HG03571 (cell line): ENCODE measurements around the gene CLIC6.
A peak's percentile ranks its signal among the peaks of the same experiment; 100 is the strongest.

Source experiments
- ATAC-seq: cut with Tn5 transposase; IDR thresholded peaks from one replicate; pipeline ENCODE4 v1.9.1; 2021; ENCODE audit not compliant: unreplicated experiment

CLIC6 gene

DNA sequence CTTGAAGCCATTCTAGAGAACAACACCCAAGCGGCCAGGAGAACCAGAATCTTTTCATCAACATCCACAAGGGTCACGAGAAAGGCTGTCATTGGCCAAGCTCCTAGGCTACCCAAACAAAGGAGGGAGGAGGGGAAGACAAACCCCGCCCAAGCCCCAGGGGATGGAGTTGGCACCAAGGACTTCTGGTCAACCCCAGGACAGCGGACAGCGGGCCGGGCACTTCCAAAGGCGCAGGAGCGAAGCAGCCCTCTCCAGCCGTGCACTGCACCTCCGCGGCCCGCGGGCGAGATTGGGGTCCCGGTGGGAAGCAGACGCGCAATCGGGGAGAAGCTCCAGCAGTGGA lies at the start of gene CLIC6:
Gene CLIC6, plus strand, starts transcription at position 192 of the 346 bp plus-strand sequence. CDS start 395 bp downstream, outside the sequence.
- ATAC-seq = no peak

- ATAC-seq = no peak
Observed at GRCh38 chr21:34619841-34620665, 48.7 kb upstream of the CLIC6 start.

GRCh38 chr21:34621434-34622350 lies 47.1 kb upstream of the CLIC6 start:
- ATAC-seq = no peak

- no peak for ATAC-seq
Observed at GRCh38 chr21:34623516-34623915, 45.3 kb upstream of the CLIC6 start.

DNA sequence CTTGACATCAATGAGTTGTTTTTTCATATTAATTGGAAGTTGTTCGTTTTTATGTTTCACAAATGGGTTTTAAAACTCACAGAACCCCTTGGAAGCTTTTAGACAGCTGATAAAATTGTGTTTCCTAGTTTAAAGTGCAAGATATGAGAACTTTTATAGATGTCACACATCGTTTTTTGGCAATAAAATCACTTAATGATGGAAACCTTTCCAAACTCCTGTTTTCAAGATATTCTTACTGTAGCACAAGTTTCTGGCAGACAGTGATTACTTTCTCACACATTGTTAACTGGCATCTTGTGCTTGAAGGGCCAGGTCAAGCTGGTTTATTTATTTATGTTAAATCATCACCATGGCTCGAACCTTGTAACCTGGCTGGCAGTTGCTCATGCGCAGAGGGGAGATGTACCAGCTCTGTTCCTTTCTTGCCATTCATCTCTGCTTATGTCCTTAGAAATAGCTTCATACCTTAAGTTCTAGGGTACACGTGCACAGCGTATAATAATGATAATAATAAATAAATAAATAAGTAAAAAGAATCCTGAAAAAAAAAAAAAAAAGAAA lies 43.7 kb upstream of the CLIC6 start:
- no peak for ATAC-seq

DNA sequence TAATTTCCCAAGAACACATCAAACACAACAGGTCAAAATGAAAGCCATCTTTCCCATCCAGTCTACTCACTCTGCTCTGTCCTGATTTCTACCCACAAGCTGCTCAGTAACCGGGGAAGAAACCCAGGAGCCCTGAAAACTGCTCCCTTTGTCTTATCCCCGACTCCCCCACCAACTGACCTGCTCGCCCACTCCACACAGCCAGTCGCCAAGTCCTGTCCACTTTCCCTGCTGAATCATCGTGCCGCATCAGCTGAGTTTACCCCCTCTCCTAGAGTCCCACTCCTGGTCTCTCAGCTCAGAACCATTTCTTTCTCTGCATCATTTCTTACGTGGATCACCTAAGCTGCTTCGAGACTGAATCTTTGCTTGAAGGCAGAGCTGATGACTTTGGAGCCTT lies 42.7 kb upstream of the CLIC6 start:
- ATAC-seq = no peak

- ATAC-seq = no peak
Observed at GRCh38 chr21:34630536-34631143, 38.2 kb upstream of the CLIC6 start.

DNA sequence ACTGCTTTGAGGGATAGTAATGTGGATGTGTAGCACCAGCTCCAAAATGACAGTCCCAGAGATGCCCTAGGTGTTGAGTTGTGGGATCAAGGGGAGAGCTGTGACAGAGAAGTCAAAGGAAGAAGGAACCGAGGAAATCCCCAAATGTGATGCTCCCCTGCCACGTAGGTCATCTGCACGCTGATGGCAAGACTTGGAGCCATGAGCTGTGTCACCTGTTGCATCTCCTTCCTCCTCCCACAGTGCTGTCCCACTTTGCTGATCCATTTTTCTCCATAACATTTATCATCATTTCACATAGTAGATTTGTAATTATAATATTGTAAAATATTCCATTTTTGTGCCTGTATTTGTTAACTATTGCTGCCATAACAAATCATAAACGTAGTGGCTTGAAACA lies 36.3 kb upstream of the CLIC6 start:
- ATAC-seq = no peak

DNA sequence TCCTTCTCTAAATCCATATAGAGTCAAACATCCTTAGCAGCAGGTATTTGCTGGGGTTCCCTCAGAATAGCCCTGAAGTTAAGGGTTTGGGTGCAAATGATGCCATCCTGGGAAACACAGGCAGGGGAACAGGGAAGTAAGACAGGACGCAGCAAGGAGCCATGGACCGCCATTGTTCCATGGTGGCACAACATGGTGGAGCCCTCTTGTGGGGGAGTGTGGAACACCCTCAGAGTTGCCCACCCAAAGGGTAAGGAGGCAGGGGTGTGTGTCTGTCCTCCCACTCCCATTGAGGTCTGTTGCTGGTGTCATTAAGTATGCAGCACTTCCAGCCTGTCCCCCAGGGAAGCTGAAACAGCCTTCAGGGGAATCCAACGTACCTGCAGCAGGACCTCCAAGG lies 33.5 kb upstream of the CLIC6 start:
- no peak for ATAC-seq

- ATAC-seq = no peak
Observed at GRCh38 chr21:34636961-34637360, 31.8 kb upstream of the CLIC6 start.

- ATAC-seq = no peak
Observed at GRCh38 chr21:34639250-34639649, 29.5 kb upstream of the CLIC6 start.

DNA sequence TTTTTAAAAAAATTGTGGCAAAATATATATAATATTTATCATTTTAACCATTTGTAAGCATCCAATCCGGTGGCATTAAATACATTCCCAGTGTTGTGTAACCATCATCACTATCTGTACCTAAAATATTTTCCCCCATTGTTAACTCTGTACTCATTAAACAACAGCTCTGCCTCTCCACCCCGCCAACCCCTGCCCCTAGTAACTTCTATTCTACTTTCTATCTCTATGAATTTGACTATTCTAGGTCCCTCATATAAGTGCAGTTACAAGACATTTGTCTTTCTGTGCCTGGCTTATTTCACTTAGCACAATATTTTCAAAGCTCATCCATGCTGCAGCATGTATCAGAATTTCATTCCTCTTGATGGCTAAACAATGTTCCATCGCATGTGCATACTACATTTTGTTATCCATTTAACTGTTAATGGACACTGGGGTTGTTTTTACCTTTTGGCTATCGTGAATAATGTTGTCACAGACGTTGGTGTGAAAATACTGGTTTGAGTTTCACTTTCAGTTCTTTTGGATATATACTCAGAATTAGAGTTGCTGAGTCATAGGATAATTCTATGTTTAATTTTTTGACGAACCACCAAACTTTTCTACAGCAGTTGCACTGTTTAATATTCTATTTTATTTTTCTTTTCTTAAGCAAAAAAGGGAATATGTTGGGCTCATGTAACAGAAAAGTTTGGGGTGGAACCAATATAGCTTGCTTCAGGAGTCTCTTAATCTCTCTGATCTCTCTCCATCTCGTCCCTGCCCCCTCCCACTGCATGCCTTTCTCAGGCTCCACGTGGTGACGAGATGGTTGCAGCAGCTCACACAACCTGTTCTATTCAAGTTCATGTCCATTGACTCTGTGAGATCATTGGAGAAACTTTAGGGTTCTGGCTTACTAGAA lies 28.7 kb upstream of the CLIC6 start:
- peak; percentile 40 for ATAC-seq

GRCh38 chr21:34640858-34641257 lies 27.9 kb upstream of the CLIC6 start:
- ATAC-seq = no peak

- ATAC-seq = peak; percentile 69
Observed at GRCh38 chr21:34642211-34643075, 26.4 kb upstream of the CLIC6 start.

- ATAC-seq = no peak
Observed at GRCh38 chr21:34644825-34645224, 24.0 kb upstream of the CLIC6 start.

GRCh38 chr21:34647555-34647954 lies 21.2 kb upstream of the CLIC6 start:
- ATAC-seq = no peak

- ATAC-seq = no peak
Observed at GRCh38 chr21:34648739-34649297, 20.0 kb upstream of the CLIC6 start.

DNA sequence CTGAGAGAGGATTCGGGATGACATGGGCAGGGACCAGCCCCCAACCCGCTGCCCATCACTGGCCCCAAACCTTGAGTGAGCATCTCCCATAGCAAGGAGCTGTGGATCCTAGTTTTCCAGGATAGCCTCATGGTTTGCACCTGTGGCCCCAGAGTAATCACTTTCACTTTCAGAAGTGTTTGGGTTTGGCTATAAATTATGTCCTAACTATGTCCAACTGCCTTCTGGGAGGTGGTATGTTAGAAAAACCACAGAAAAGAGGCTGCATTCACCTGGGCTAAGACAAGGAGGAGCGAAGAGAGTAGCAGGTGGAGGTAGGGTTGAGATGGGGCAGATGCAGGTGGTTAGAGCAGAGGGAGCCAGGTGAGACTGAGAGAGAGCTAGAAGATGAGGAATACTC lies 19.4 kb upstream of the CLIC6 start:
- no peak for ATAC-seq

- ATAC-seq = no peak
Observed at GRCh38 chr21:34650861-34651431, 17.8 kb upstream of the CLIC6 start.
